Airway epithelial cell (primary cell): Measurements from ENCODE around the gene KIAA1143. TPM values are rescaled to one million over a fixed set of nuclear protein-coding genes. Genes with fewer than 3 reads are reported as not detected.

Experiments used
- total RNA-seq: library from RNA; depleted of rRNA; stranded (reverse); fragments of >200 nt; gene quantifications from 2 replicates; pipeline ENCODE4 v1.2.3, GENCODE V29; 2015

Gene KIAA1143
- total RNA-seq, result 12.5 and 15.7 TPM in 2 replicates

GRCh38 chr3:44761424-44762169 lies at the start of gene KIAA1143, which contains the start of gene KIF15:
Gene KIAA1143, minus strand, starts transcription at chr3:44761619. Its CDS starts 17 bp downstream, at chr3:44761602.
Gene KIF15, plus strand, starts transcription at chr3:44761794. Its CDS starts 72 bp downstream, at chr3:44761866.

GRCh38 chr3:44729384-44729910 lies 32.0 kb downstream of the KIAA1143 start, which contains the start of gene ZNF501:
Gene ZNF501, plus strand, starts transcription at chr3:44729635. Its CDS starts 4,787 bp downstream, at chr3:44734422.

GRCh38 chr3:44712455-44713075 lies 48.9 kb downstream of the KIAA1143 start, which contains the start of gene ZNF502:
Gene ZNF502, plus strand, starts transcription at chr3:44712660. Its CDS starts 7,602 bp downstream, at chr3:44720262.

Other genes with a start within 250 kb of the KIAA1143 start
- gene ZKSCAN7, start 206.4 kb downstream of the KIAA1143 start, total RNA-seq, result 1.4 and 2.5 TPM in 2 replicates
- 0.05 and 0.07 TPM in 2 replicates for gene ZNF660, start 176.7 kb downstream of the KIAA1143 start, total RNA-seq
- 8.1 and 9.0 TPM in 2 replicates for gene ZNF197, start 136.6 kb downstream of the KIAA1143 start, total RNA-seq
- gene ZNF35, start 112.9 kb downstream of the KIAA1143 start, total RNA-seq, result 6.2 and 9.9 TPM in 2 replicates
- gene ZNF502, start 49.0 kb downstream of the KIAA1143 start, total RNA-seq, result 1.7 and 2.9 TPM in 2 replicates
- 1.7 and 2.1 TPM in 2 replicates for gene ZNF501, start 32.0 kb downstream of the KIAA1143 start, total RNA-seq
- gene KIF15, start 175 bp upstream of the KIAA1143 start, total RNA-seq, result 4.5 and 6.9 TPM in 2 replicates
- gene TMEM42, start 100.3 kb upstream of the KIAA1143 start, total RNA-seq, result 19.0 and 26.7 TPM in 2 replicates
- gene TGM4, start 113.0 kb upstream of the KIAA1143 start, total RNA-seq, result 0.33 and 0.35 TPM in 2 replicates
- 63.0 and 93.3 TPM in 2 replicates for gene ZDHHC3, start 214.6 kb upstream of the KIAA1143 start, total RNA-seq
- gene EXOSC7, start 214.6 kb upstream of the KIAA1143 start, total RNA-seq, result 59.2 and 94.3 TPM in 2 replicates